K562 (cell line): Measurements from ENCODE around the gene TRIM34. TPM values are rescaled to one million over a fixed set of nuclear protein-coding genes. Genes with fewer than 3 reads are reported as not detected.
A peak's percentile ranks its signal among the peaks of the same experiment; 100 is the strongest.

Experiments
- BCOR ChIP-seq: fragments of 450-650 bp; IDR thresholded peaks from 2 replicates; pipeline ENCODE4 v1.6.1; 2016
- C11orf30 ChIP-seq: fragments of 450-650 bp; IDR thresholded peaks from 2 replicates; pipeline ENCODE4 v1.6.1; 2016; ENCODE audit warnings: low read depth, mild to moderate bottlenecking
- CBFA2T2 ChIP-seq: fragments of 450-650 bp; conservative IDR thresholded peaks from 2 replicates; pipeline ENCODE4 v1.6.1; 2017; ENCODE audit warnings: mild to moderate bottlenecking
- CBFA2T3 ChIP-seq: fragments of 450-650 bp; IDR thresholded peaks from 2 replicates; pipeline ENCODE4 v1.6.1; 2017
- CREM ChIP-seq: IDR thresholded peaks from 2 replicates; pipeline ENCODE4 v1.6.1; 2014; ENCODE audit warnings: antibody characterized with exemption, low read depth
- CSDE1 ChIP-seq, 2 experiments: fragments of 450-650 bp; IDR thresholded peaks; 2 replicates each; pipeline ENCODE4 v1.6.1; 2016; ENCODE audit warnings: mild to moderate bottlenecking in 1 of 2
- FOXP1 ChIP-seq: sonication (generic); formaldehyde crosslinking; IDR thresholded peaks from 2 replicates; pipeline ENCODE4 v1.8.0; 2022; ENCODE audit warnings: mild to moderate bottlenecking, missing genetic modification reagents
- HMBOX1 ChIP-seq: sonication (generic); IDR thresholded peaks from 2 replicates; pipeline ENCODE4 v1.6.1; 2016
- IRF9 ChIP-seq: fragments of 450-650 bp; IDR thresholded peaks from 2 replicates; pipeline ENCODE4 v1.6.1; 2016; ENCODE audit warnings: missing biosample characterization, missing genetic modification characterization
- MEIS2 ChIP-seq: fragments of 450-650 bp; IDR thresholded peaks from 2 replicates; pipeline ENCODE4 v1.6.1; 2014; ENCODE audit warnings: mild to moderate bottlenecking; ENCODE audit not compliant: partially characterized antibody
- NRF1 ChIP-seq, 2 experiments: fragments of 450-650 bp; IDR thresholded peaks in 1 of 2; conservative IDR thresholded peaks in 1 of 2; 2 replicates each; pipeline ENCODE4 v1.6.1; 2014; ENCODE audit warnings: mild to moderate bottlenecking in 2 of 2
- SPI1 ChIP-seq: IDR thresholded peaks from 2 replicates; pipeline ENCODE4 v1.6.1; 2011; ENCODE audit warnings: low read depth, low read length, control low read depth, borderline replicate concordance
- TCF7L2 ChIP-seq: fragments of 150-350 bp; IDR thresholded peaks from 2 replicates; pipeline ENCODE4 v1.6.1; 2016; ENCODE audit warnings: low read depth, mild to moderate bottlenecking, low read length, moderate library complexity
- VEZF1 ChIP-seq: fragments of 200-800 bp; sonication (Bioruptor generic); IDR thresholded peaks from 2 replicates; pipeline ENCODE4 v1.6.1; 2017; ENCODE audit warnings: missing genetic modification characterization, missing compliant biosample characterization
- ZFP36 ChIP-seq: fragments of 150-350 bp; IDR thresholded peaks from 2 replicates; pipeline ENCODE4 v1.6.1; 2018; ENCODE audit warnings: low read length, low read depth; ENCODE audit not compliant: partially characterized antibody
- ZNF165 ChIP-seq: fragments of 250-450 bp; sonication (Bioruptor Pico); IDR thresholded peaks from 2 replicates; pipeline ENCODE4 v1.4.0; 2020; ENCODE audit warnings: borderline replicate concordance
- ZNF174 ChIP-seq: fragments of 250-450 bp; sonication (Bioruptor Pico); IDR thresholded peaks from 2 replicates; pipeline ENCODE4 v1.4.0; 2020; ENCODE audit warnings: mild to moderate bottlenecking
- ZNF41 ChIP-seq: fragments of 250-450 bp; sonication (Bioruptor Pico); conservative IDR thresholded peaks from 2 replicates; pipeline ENCODE4 v1.4.0; 2020; ENCODE audit warnings: mild to moderate bottlenecking
- ZNF589 ChIP-seq: fragments of 200-800 bp; sonication (Bioruptor generic); IDR thresholded peaks from 2 replicates; pipeline ENCODE4 v1.6.1; 2016; ENCODE audit warnings: low read depth, missing genetic modification characterization, missing compliant biosample characterization
- polyA plus RNA-seq, 8 experiments: library from polyadenylated mRNA; depleted of rRNA in 4 of 8; stranded (reverse) in 5 of 8; unstranded in 3 of 8; fragments of >200 nt; fragmentation: Nextera tagmentation in 2 of 8; fragmentation: Illumina TruSeq in 1 of 8; extraction: Ambion mirVana in 2 of 8; extraction: Trizol in 1 of 8; gene quantifications; 2 replicates each; pipeline versions ENCODE4 v1.2.1 to v1.2.3, GENCODE V29; 2011 to 2014; ENCODE audit warnings: inconsistent platforms in 1 of 8, missing spikeins in 1 of 8
- total RNA-seq, 7 experiments: library from RNA; depleted of rRNA in 6 of 7; stranded (reverse); fragments of >200 nt in 6 of 7; fragmentation: Illumina TruSeq in 2 of 7; extraction: Trizol in 2 of 7; gene quantifications; 2 replicates each; pipeline versions ENCODE4 v1.2.1 to v1.2.3, GENCODE V29; 2011 to 2021; ENCODE audit warnings: low replicate concordance in 1 of 7

The TRIM34 gene
- total and polyA plus RNA-seq, 9 of the 15 experiments (the other 6 are each of a cell fraction or from before 2014, with no cell fraction given) = 0.31 to 2.9 (median 1.3) TPM

GRCh38 chr11:5690216-5690615 lies 65.4 kb downstream of the TRIM34 start (continued):
- TF ChIP-seq HMBOX1 (no peak), IRF9 (tag) (no peak), BCOR (no peak), ZNF41 (no peak), ZNF174 (no peak), ZNF589 (CRISPR knock-in tag) (no peak), ZNF165 (CRISPR knock-in tag) (no peak), CREM (no peak), MEIS2 (no peak), VEZF1 (CRISPR knock-in tag) (no peak), C11orf30 (no peak), ZFP36 (no peak), TCF7L2 (no peak), FOXP1 (CRISPR knock-in tag) (no peak), NRF1 (conservative IDR thresholded peaks at IDR 0.05 in 1 of 2, IDR thresholded peaks at IDR 0.05 in 1 of 2) (no peak), CSDE1 (IDR thresholded peaks at IDR 0.05) (no peak), SPI1 (no peak), CBFA2T3 (peak; percentile 61), CBFA2T2 (peak; percentile 36)
